Muscle of leg (tissue), 11 donors: ENCODE data around the gene PCDHGA4. TPM values are rescaled to one million over a fixed set of nuclear protein-coding genes. Genes with fewer than 3 reads are reported as not detected.
"Not testable (repeated sequence)": the region's sequence is repeated elsewhere in the genome, so short reads cannot be mapped to it uniquely, and the experiment has no call there.

Source experiments
- DNase-seq: peaks from one replicate; pipeline ENCODE4 v3.0.0; 2013
- H3K27ac ChIP-seq: one replicate; pipeline ENCODE4 v1.5.1; 2013; ENCODE audit warnings: mild to moderate bottlenecking, low read length, control low read depth
- H3K27me3 ChIP-seq: one replicate; pipeline ENCODE4 v1.6.1; 2013; ENCODE audit warnings: low read length; ENCODE audit not compliant: control insufficient read depth, insufficient read depth
- H3K36me3 ChIP-seq: one replicate; pipeline ENCODE4 v1.6.1; 2013; ENCODE audit warnings: low read length; ENCODE audit not compliant: control insufficient read depth, insufficient read depth
- H3K4me1 ChIP-seq: one replicate; pipeline ENCODE4 v1.6.1; 2013; ENCODE audit warnings: low read length; ENCODE audit not compliant: control insufficient read depth, insufficient read depth
- H3K4me3 ChIP-seq: one replicate; pipeline ENCODE4 v1.5.1; 2013; ENCODE audit warnings: low read length, control low read depth
- H3K9me3 ChIP-seq: replicated peaks from 2 replicates; pipeline ENCODE4 v1.6.1; 2013; ENCODE audit warnings: low read depth, low read length; ENCODE audit not compliant: control insufficient read depth
- WGBS: methylation state at CpG from one replicate; pipeline ENCODE4 v1.1.5; 2013; ENCODE audit warnings: missing lambda C conversion rate; ENCODE audit not compliant: insufficient coverage; 5-methylcytosine and 5-hydroxymethylcytosine counted together
- polyA plus RNA-seq, 8 donors: library from polyadenylated mRNA; unstranded; fragments of 120-200 nt; gene quantifications; one replicate each; pipeline versions ENCODE4 v1.2.1 to v1.2.3, GENCODE V29; 2013; ENCODE audit warnings: inconsistent platforms in 1 of 8, low replicate concordance in 1 of 8; ENCODE audit not compliant: insufficient read length in 8 of 8, insufficient read depth in 1 of 8
- total RNA-seq: library from RNA; stranded (reverse); fragments of 120-200 nt; gene quantifications from one replicate; pipeline ENCODE4 v1.2.4, GENCODE V29; 2013

The PCDHGA4 gene
- total and polyA plus RNA-seq, 9 donors, result 0.71 to 2.2 (median 1.4) TPM

GRCh38 chr5:141328231-141328630, 26.6 kb upstream of the PCDHGA4 start:
- no peaks in the 10 kb centered on the region for H3K36me3 ChIP-seq
- H3K27ac ChIP-seq, result no peak overlapping the region
- H3K4me3 ChIP-seq, result no peak overlapping the region
- peaks cover 43% of the 10 kb centered on the region for H3K9me3 ChIP-seq
- 81% methylated on average over 8 of the region's 8 CpGs for WGBS
- H3K4me1 ChIP-seq, result no peaks in the 10 kb centered on the region
- DNase-seq, result no peak
- H3K27me3 ChIP-seq, result peaks cover 3% of the 10 kb centered on the region

DNA sequence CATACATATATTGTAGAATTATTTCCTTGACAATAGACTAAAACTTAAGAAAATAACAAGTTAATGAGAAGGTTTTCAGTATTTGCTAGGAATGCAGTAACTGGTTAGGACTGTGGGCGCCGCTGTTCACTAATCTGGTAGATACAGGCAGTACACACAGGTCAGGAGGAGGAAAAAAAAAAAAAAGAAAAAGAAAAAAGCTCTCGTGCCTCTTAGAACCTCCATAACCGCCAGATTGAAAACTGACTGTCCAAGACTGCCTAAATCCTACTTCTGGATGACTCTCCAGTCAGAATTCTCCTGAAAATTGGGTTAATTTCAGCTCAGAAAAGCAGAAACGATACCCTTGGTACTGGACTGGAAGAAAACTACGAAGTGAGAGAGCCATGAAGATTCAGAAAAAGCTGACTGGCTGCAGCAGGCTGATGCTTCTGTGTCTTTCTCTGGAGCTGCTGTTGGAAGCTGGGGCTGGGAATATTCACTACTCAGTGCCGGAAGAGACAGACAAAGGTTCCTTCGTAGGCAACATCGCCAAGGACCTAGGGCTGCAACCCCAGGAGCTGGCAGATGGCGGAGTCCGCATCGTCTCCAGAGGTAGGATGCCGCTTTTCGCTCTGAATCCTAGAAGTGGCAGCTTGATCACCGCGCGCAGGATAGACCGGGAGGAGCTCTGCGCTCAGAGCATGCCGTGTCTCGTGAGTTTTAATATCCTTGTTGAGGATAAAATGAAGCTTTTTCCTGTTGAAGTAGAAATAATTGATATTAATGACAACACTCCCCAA, 24.3 kb upstream of the PCDHGA4 start, which contains the start of gene PCDHGA1:
Gene PCDHGA1, plus strand, starts transcription at position 216 of the 782 bp plus-strand sequence.
- no peaks in the 10 kb centered on the region for H3K36me3 ChIP-seq
- 26% methylated on average over 10 of the region's 21 CpGs for whole genome bisulfite sequencing
- H3K27me3 ChIP-seq, result peaks cover 3% of the 10 kb centered on the region
- H3K27ac ChIP-seq, result no peak within 1 kb of the TSS
- DNase-seq, result peak; percentile 2
- no peak within 1 kb of the TSS for H3K4me3 ChIP-seq
- H3K4me1 ChIP-seq, result no peaks in the 10 kb centered on the region
- H3K9me3 ChIP-seq, result peaks cover 47% of the 10 kb centered on the region

DNA sequence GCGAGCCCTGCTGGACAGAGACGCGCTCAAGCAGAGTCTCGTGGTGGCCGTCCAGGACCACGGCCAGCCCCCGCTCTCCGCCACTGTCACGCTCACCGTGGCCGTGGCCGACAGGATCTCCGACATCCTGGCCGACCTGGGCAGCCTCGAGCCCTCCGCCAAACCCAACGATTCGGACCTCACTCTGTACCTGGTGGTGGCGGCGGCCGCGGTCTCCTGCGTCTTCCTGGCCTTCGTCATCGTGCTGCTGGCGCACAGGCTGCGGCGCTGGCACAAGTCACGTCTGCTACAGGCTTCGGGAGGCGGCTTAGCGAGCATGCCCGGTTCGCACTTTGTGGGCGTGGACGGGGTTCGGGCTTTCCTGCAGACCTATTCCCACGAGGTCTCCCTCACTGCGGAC, 22.2 kb upstream of the PCDHGA4 start:
- H3K4me3 ChIP-seq, DNase-seq, H3K27ac ChIP-seq, H3K36me3 ChIP-seq, H3K4me1 ChIP-seq, H3K27me3 ChIP-seq: not testable (repeated sequence)
- WGBS, result 52% methylated on average over 27 of the region's 39 CpGs
- H3K9me3 ChIP-seq, result peaks cover 40% of the 10 kb centered on the region

DNA sequence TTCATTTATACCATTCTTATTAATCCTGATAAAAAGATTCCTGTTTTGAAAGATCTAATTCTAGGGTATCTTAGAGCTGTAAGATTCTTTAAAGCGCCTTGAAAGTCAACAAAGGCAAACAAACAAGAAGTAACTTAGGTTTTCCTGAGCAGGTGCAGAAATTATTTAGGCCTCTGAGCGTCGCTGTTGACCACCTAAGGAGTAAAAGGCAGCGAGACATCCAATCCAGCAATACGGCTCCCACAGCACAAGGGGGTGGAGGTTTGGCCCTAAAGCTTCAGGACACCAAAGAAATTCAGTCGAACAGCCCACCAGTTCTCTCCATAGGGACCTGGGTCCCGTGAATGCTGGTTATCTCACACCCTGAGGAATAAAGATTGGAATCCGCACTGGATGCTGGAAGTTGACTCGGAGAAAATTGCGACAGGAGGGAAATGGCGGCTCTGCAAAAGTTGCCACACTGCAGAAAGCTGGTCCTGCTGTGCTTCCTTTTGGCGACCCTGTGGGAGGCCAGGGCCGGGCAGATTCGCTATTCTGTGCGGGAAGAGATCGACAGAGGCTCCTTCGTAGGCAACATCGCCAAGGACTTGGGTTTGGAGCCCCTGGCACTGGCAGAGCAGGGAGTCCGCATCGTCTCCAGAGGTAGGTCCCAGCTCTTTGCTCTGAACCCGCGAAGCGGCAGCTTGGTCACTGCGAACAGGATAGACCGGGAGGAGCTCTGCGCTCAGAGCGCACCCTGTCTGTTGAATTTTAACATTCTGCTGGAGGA, 16.1 kb upstream of the PCDHGA4 start, which contains the start of gene PCDHGA2:
Gene PCDHGA2, plus strand, starts transcription at position 223 of the 769 bp plus-strand sequence.
- H3K4me1 ChIP-seq, result no peaks in the 10 kb centered on the region
- peaks cover 8% of the 10 kb centered on the region for H3K27me3 ChIP-seq
- H3K36me3 ChIP-seq, result no peaks in the 10 kb centered on the region
- H3K4me3 ChIP-seq, result peak within 1 kb of the TSS; percentile 14
- H3K27ac ChIP-seq, result no peak within 1 kb of the TSS
- peaks cover 41% of the 10 kb centered on the region for H3K9me3 ChIP-seq
- 15% methylated on average over 21 of the region's 27 CpGs for whole genome bisulfite sequencing
- DNase-seq, result peak; percentile 38

DNA sequence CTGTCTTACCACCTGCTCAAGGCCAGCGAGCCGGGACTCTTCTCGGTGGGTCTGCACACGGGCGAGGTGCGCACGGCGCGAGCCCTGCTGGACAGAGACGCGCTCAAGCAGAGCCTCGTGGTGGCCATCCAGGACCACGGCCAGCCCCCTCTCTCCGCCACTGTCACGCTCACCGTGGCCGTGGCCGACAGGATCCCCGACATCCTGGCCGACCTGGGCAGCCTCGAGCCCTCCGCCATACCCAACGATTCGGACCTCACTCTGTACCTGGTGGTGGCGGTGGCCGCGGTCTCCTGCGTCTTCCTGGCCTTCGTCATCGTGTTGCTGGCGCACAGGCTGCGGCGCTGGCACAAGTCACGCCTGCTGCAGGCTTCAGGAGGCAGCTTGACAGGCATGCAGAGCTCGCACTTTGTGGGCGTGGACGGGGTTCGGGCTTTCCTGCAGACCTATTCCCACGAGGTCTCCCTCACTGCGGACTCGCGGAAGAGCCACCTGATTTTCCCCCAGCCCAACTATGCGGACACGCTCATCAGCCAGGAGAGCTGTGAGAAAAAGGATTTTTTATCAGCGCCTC, 14.0 kb upstream of the PCDHGA4 start:
- H3K27me3 ChIP-seq, H3K4me1 ChIP-seq, H3K36me3 ChIP-seq, H3K4me3 ChIP-seq, DNase-seq, H3K27ac ChIP-seq: not testable (repeated sequence)
- WGBS, result 82% methylated on average over 25 of the region's 45 CpGs
- peaks cover 55% of the 10 kb centered on the region for H3K9me3 ChIP-seq

DNA sequence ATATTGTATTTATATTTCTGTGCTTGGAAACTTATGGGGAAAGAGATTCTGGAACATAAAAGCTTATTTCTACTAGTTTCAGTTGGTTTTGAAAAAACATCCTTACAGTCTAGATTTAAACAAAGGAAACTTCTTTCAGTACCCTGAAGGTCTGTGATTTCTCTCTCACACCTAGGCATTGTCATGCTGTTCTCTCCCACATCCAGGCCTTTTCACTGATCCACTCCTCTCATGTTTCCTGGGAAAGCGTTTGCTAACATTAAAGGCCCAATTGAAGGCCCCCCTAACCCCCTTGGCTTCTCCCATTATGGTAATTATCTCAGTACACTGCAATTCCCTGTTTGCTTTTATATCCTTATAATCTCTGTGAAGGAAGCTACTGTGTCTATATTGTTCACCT, 12.0 kb upstream of the PCDHGA4 start:
- no CpG with 5 or more reads among the region's 1 CpG for WGBS
- H3K4me3 ChIP-seq, result no peak overlapping the region
- H3K27ac ChIP-seq, result no peak overlapping the region

DNA sequence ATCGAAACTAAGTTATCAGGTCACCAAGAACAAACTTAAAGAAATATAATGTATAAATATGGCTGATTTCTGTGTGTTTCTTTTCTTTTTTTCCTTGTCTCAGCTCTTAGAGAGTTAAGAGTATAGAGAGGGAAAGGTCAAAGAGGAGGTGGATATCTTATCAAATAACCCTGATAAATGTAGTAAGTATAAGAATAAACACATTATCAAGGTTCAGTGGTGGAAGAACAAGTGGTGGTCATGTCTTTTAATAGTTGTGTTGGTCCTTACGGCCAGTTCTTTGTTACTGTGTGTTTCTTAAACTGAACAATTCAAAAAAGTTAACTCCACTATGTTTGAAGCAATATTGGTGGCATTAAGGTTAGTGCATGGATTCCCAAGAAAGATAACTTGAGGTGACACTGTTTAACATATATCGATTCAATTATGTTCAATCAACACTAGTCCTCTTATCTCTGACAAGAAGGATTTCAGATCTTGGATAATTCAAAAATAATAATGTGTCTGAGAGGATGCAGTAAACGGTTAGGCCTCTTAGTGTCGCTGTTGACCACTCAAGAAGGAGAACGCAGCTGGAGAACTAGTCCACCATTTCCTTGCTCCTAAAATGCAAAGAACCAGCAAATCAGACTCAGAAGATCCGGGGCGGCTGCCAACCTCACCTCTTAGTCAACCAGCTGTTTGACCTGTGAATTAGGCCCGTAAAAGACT, 11.4 kb upstream of the PCDHGA4 start, which contains the start of gene PCDHGA3:
Gene PCDHGA3, plus strand, starts transcription at position 588 of the 711 bp plus-strand sequence. CDS start 205 bp downstream, outside the sequence.
- peaks cover 58% of the 10 kb centered on the region for H3K9me3 ChIP-seq
- DNase-seq, result peak; percentile 18

More for the DNA sequence above, 12.0 kb upstream of the PCDHGA4 start:
- no peaks in the 10 kb centered on the region for H3K36me3 ChIP-seq
- H3K27me3 ChIP-seq, result peaks cover 8% of the 10 kb centered on the region
- DNase-seq, result no peak
- H3K9me3 ChIP-seq, result peaks cover 59% of the 10 kb centered on the region
- H3K4me1 ChIP-seq, result no peaks in the 10 kb centered on the region

GRCh38 chr5:141343953-141344463, 10.8 kb upstream of the PCDHGA4 start:
- H3K4me1 ChIP-seq, result no peaks in the 10 kb centered on the region
- H3K27me3 ChIP-seq, result peaks cover 3% of the 10 kb centered on the region
- WGBS, result 25% methylated on average over 29 of the region's 31 CpGs
- peaks cover 56% of the 10 kb centered on the region for H3K9me3 ChIP-seq
- H3K4me3 ChIP-seq, result no peak overlapping the region
- no peak for DNase-seq
- no peak overlapping the region for H3K27ac ChIP-seq
- no peaks in the 10 kb centered on the region for H3K36me3 ChIP-seq

More for the DNA sequence above, 11.4 kb upstream of the PCDHGA4 start, which contains the start of gene PCDHGA3:
- Histone ChIP-seq H3K4me3 (no peak within 1 kb of the TSS), H3K4me1 (no peaks in the 10 kb centered on the region), H3K36me3 (no peaks in the 10 kb centered on the region), H3K27ac (no peak within 1 kb of the TSS), H3K27me3 (peaks cover 8% of the 10 kb centered on the region)
- WGBS, result 4% methylated on average over 4 of the region's 9 CpGs

GRCh38 chr5:141345327-141345726, 9.5 kb upstream of the PCDHGA4 start:
- peaks cover 49% of the 10 kb centered on the region for H3K9me3 ChIP-seq
- 50% methylated on average over 13 of the region's 20 CpGs for WGBS
- no peaks in the 10 kb centered on the region for H3K36me3 ChIP-seq
- no peak overlapping the region for H3K4me3 ChIP-seq
- peaks cover 2% of the 10 kb centered on the region for H3K27me3 ChIP-seq
- H3K4me1 ChIP-seq, result no peaks in the 10 kb centered on the region
- no peak overlapping the region for H3K27ac ChIP-seq
- no peak for DNase-seq
